AG10803 (cell line): Measurements from ENCODE around the gene PDSS2.

ENCODE experiments used
- DNase-seq: peaks from one replicate; pipeline ENCODE4 v3.0.0; 2010; ENCODE audit warnings: low read depth
- H3K4me3 ChIP-seq: 2 replicates; pipeline ENCODE4 v1.5.1; 2011; ENCODE audit warnings: mild to moderate bottlenecking, low read length, control low read depth
- TF ChIP-seq, protein P1 (sequence below): conservative IDR thresholded peaks from 2 replicates; pipeline ENCODE4 v1.5.1; 2011; ENCODE audit warnings: mild to moderate bottlenecking, low read length, control low read depth, inconsistent platforms

PDSS2 gene

DNA sequence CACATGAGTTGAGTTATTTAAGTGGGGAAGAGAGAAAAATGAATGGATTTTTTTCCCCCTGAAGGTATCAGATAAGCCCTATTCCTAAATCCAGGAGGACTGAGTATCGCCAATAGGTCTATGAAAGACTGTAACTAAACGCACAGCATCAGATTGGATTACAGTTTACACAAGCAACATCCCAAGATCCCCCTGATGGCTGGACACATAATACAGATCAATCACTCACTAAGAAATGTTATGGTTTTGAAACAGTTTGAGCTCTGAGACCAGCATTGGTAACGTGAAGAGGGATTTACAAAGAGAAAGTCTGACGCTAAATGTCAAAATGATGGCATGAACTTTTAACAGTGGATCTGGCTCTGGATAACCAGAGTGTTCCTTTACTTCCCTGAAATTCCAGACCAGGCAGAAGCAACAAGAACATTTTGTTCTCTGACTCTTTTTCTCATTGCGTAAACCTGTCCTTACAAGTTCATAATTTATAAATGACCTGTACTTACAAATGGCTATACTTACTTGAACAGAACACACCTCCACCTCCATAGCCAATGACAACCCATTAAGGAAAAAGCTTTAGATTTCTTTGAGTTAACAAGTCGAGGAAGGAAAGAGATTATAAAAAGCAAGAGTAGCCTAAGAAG is 212.3 kb downstream of the PDSS2 start:
- no peak for DNase-seq
- TF ChIP-seq, protein P1, sequence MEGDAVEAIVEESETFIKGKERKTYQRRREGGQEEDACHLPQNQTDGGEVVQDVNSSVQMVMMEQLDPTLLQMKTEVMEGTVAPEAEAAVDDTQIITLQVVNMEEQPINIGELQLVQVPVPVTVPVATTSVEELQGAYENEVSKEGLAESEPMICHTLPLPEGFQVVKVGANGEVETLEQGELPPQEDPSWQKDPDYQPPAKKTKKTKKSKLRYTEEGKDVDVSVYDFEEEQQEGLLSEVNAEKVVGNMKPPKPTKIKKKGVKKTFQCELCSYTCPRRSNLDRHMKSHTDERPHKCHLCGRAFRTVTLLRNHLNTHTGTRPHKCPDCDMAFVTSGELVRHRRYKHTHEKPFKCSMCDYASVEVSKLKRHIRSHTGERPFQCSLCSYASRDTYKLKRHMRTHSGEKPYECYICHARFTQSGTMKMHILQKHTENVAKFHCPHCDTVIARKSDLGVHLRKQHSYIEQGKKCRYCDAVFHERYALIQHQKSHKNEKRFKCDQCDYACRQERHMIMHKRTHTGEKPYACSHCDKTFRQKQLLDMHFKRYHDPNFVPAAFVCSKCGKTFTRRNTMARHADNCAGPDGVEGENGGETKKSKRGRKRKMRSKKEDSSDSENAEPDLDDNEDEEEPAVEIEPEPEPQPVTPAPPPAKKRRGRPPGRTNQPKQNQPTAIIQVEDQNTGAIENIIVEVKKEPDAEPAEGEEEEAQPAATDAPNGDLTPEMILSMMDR, result no peak
- no peak overlapping the region for H3K4me3 ChIP-seq

DNA sequence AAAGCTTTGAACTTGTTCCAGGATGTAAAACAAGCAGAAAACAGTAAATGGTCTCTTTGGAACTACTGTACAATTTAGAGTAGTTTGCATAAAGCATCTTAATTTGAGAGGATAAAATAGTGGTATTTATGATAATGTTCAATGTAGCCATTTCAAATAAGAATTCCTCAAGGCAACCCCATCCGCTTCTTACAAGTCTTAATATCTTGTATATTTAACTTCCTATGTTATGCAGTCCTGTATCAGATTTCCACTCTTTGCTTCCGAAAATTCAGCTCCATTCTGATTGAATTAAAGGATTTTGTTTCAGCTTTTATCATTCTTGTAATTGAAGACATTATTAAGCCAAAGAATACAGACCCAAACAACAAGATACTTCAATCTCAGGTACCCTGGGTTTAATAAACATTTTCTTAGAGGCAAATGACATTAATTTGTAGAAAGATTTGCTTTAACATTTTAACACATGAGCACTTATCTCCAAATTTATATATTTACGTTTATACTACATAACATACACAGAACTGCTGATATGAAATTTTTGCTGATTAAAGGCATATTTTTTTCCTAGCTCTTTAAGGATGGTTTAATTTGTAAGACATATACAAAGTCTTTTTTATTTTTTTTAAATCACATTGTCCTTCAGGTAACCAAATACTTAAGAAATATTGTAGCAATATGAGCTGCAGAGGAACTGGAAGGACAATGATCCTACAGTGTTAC is 213.0 kb downstream of the PDSS2 start:
- no peak overlapping the region for H3K4me3 ChIP-seq
- no peak for DNase-seq
- TF ChIP-seq, protein P1, result no peak

DNA sequence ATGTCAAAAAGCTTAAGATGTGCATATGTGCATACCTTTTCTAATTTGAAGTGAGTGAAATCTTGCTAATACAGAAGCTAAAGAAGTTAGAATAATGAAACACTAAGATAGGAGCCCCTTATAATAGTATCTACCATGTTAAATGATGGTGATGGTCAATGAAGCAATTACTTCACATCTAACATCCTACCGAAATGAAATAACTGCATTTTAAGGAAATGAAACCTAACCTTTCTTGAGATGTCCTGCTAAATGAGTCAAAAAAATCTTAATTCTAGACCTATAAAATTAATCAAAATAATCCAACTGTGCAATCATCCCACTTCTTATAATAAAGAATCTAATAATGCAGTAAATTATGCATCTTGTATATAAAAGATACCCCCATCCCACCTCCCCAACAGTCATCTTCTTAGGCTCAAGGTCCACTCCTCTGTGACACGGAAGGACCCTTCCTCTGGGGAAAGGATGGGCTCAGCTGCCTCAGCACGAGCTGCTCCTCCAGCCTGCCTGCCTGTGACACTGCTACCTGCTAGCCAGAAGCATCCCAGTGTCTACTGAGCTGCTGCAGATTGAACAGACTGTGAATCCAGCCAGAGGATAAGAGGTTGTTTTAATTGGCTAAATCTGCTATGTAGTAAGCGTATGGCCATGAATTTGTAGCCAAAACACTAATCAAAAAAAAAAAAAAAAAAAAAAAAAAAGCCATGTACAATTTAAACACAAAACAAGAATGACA is 214.5 kb downstream of the PDSS2 start:
- TF ChIP-seq, protein P1, result no peak
- no peak overlapping the region for H3K4me3 ChIP-seq
- DNase-seq, result no peak

DNA sequence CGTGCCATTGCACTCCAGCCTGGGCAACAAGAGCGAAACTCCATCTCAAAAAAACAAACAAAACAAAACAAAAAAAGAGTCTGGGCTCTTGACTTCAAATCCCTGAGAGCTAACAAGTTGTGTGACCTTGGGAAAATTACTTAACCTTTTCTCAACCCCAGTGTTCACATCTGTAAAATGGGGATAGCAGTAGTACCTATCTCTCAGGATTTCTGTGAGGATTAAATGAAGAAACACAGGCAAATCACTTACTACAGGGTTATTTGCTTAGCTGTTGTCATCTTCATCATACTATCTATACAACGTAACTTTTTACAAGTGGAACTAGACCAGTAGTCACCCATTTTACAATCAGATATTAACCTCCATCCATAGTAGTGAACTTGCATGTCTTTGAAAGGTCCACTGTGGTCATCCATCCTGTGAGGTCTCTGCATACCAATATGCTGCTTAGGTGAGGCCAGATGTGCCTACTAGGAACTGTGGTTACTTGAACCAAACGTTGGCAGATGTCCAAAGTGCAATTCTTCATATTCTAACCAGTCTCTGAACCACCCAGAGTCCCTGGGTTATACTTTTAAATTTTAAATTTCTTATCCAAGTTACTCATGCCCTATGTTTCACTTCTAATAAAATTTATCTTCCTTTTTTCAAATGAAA is 215.2 kb downstream of the PDSS2 start:
- peak; percentile 24 for DNase-seq
- TF ChIP-seq, protein P1, result no peak
- no peak overlapping the region for H3K4me3 ChIP-seq

DNA sequence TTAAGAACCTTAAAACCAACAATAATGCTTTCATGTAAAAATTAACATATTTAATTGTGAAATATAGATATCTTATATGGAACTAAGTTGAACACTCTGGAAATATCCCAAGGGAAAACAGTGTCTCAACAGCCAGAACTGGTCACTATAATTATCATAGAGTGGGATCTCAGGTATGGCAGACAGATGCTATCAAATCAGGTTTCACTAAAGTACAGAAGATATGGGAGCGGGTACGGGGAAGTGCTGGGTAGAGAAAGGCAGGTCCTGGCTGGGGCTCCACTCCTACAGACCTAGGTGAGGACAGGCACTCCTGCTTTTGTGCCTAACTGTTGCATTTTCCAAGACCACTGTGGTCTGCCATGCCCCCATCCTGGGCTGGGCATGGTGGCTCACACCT is 215.9 kb downstream of the PDSS2 start:
- TF ChIP-seq, protein P1, result no peak
- no peak overlapping the region for H3K4me3 ChIP-seq
- no peak for DNase-seq

DNA sequence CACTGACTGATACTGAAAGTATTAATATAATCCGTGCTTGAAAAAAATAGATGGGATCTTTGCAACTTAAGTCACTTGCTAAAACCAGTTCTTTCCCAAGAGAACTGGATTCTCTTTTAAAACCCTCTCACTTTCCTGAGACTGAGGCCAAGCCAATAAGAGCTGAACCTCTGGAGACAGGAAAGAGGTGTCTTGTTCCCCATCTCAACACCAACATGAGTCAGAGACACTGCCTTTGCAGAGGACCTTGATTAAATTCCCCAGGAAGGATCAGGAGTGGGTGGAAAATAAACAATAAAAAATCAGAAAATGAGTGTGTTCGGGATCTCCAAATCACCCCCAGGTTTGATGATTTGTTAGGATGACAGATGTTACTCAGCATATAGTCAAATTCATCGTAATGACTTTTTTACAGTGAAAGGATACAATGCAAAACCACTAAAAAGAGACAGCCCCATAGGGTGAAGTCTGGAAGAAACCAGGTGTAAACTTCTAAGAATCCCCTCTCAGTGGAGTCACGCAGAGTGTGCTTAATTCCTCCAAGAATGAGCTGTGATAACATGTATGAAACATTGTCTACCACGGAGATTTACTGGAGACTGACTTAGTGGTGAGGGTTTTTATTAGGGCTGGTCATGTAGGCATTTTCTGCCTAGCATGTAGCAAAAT is 221.2 kb downstream of the PDSS2 start:
- TF ChIP-seq, protein P1, result no peak
- DNase-seq, result no peak

More for the DNA sequence above, 221.2 kb downstream of the PDSS2 start:
- no peak overlapping the region for H3K4me3 ChIP-seq
